ENCODE measurements around the gene ADGRG7.
"Not testable (repeated sequence)": the region's sequence is repeated elsewhere in the genome, so short reads cannot be mapped to it uniquely, and the experiment has no call there.

DNA sequence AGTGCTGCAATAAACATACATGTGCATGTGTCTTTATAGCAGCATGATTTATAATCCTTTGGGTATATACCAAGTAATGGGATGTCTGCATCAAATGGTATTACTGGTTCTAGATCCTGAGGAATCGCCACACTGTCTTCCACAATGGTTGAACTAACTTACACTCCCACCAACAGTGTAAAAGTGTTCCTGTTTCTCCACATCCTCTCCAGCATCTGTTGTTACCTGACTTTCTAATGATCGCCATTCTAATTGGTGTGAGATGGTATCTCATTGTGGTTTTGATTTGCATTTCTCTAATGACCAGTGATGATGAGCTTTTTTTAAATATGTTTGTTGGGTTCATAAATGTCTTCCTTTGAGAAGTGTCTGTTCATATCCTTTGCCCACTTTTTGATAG lies 61.6 kb downstream of the ADGRG7 start:
- TF ChIP-seq, protein P1, sequence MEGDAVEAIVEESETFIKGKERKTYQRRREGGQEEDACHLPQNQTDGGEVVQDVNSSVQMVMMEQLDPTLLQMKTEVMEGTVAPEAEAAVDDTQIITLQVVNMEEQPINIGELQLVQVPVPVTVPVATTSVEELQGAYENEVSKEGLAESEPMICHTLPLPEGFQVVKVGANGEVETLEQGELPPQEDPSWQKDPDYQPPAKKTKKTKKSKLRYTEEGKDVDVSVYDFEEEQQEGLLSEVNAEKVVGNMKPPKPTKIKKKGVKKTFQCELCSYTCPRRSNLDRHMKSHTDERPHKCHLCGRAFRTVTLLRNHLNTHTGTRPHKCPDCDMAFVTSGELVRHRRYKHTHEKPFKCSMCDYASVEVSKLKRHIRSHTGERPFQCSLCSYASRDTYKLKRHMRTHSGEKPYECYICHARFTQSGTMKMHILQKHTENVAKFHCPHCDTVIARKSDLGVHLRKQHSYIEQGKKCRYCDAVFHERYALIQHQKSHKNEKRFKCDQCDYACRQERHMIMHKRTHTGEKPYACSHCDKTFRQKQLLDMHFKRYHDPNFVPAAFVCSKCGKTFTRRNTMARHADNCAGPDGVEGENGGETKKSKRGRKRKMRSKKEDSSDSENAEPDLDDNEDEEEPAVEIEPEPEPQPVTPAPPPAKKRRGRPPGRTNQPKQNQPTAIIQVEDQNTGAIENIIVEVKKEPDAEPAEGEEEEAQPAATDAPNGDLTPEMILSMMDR (IDR thresholded peaks at IDR 0.05 in 4 of 5, conservative IDR thresholded peaks at IDR 0.05 in 1 of 5), result not testable (repeated sequence)
- not testable (repeated sequence) for TF ChIP-seq POLR2A (IDR thresholded peaks at IDR 0.05)

Measured in gastrocnemius medialis (tissue), 4 donors.